ENCODE measurements around the gene C16orf89. TPM values are rescaled to one million over a fixed set of nuclear protein-coding genes. Genes with fewer than 3 reads are reported as not detected.

Gene C16orf89
- total RNA-seq, 1 donor from 2014 or later = not detected

GRCh38 chr16:5002699-5003143, 63.0 kb downstream of the C16orf89 start:
- TF ChIP-seq CTCF (IDR thresholded peaks at IDR 0.05; ENCODE audit: insufficient read depth, low read length, severe bottlenecking) = no peak
- H3K4me3 ChIP-seq (ENCODE audit: low read depth, low read length) = no peak overlapping the region
- DNase-seq (ENCODE audit: low read depth) (no peak), FAIRE-seq (no peak)
- H3K36me3 ChIP-seq (ENCODE audit: control insufficient read depth, insufficient read depth, low read length) = no peaks in the 10 kb centered on the region
- H3K27me3 ChIP-seq (ENCODE audit: control insufficient read depth, insufficient read depth, low read length) = no peaks in the 10 kb centered on the region

GRCh38 chr16:5001986-5002385, 63.8 kb downstream of the C16orf89 start:
- H3K4me3 ChIP-seq (ENCODE audit: low read depth, low read length) = no peak overlapping the region
- no peak for TF ChIP-seq CTCF (IDR thresholded peaks at IDR 0.05; ENCODE audit: insufficient read depth, low read length, severe bottlenecking)
- no peak for FAIRE-seq
- DNase-seq (ENCODE audit: low read depth) = no peak
- no peaks in the 10 kb centered on the region for H3K36me3 ChIP-seq (ENCODE audit: control insufficient read depth, insufficient read depth, low read length)
- H3K27me3 ChIP-seq (ENCODE audit: control insufficient read depth, insufficient read depth, low read length) = no peaks in the 10 kb centered on the region

- Histone ChIP-seq H3K36me3 (ENCODE audit: control insufficient read depth, insufficient read depth, low read length) (no peaks in the 10 kb centered on the region), H3K4me3 (ENCODE audit: low read depth, low read length) (no peak overlapping the region), H3K27me3 (ENCODE audit: control insufficient read depth, insufficient read depth, low read length) (no peaks in the 10 kb centered on the region)
- TF ChIP-seq CTCF (IDR thresholded peaks at IDR 0.05; ENCODE audit: insufficient read depth, low read length, severe bottlenecking) = no peak
- no peak for FAIRE-seq
- DNase-seq (ENCODE audit: low read depth) = no peak
These were observed 64.2 kb downstream of the C16orf89 start for GRCh38 chr16:5001571-5001970.

GRCh38 chr16:5000573-5001001, 65.2 kb downstream of the C16orf89 start:
- no peak overlapping the region for H3K4me3 ChIP-seq (ENCODE audit: low read depth, low read length)
- no peak for FAIRE-seq
- DNase-seq (ENCODE audit: low read depth) = no peak
- no peaks in the 10 kb centered on the region for H3K27me3 ChIP-seq (ENCODE audit: control insufficient read depth, insufficient read depth, low read length)
- no peak for TF ChIP-seq CTCF (IDR thresholded peaks at IDR 0.05; ENCODE audit: insufficient read depth, low read length, severe bottlenecking)
- no peaks in the 10 kb centered on the region for H3K36me3 ChIP-seq (ENCODE audit: control insufficient read depth, insufficient read depth, low read length)

- no peaks in the 10 kb centered on the region for H3K27me3 ChIP-seq (ENCODE audit: control insufficient read depth, insufficient read depth, low read length)
These were observed 70.9 kb downstream of the C16orf89 start for GRCh38 chr16:4994719-4995434.

More at GRCh38 chr16:4994719-4995434, 70.9 kb downstream of the C16orf89 start:
- DNase-seq (ENCODE audit: low read depth) (no peak), FAIRE-seq (no peak)
- no peak for TF ChIP-seq CTCF (IDR thresholded peaks at IDR 0.05; ENCODE audit: insufficient read depth, low read length, severe bottlenecking)
- Histone ChIP-seq H3K4me3 (ENCODE audit: low read depth, low read length) (no peak overlapping the region), H3K36me3 (ENCODE audit: control insufficient read depth, insufficient read depth, low read length) (no peaks in the 10 kb centered on the region)

Other genes with a start within 250 kb of the C16orf89 start
- 31.1 and 35.5 TPM in 2 replicates for gene GLYR1, start 218.7 kb downstream of the C16orf89 start, total RNA-seq
- 17.6 and 21.8 TPM in 2 replicates for gene UBN1, start 218.5 kb downstream of the C16orf89 start, total RNA-seq
- 184 and 378 TPM in 2 replicates for gene PPL, start 128.8 kb downstream of the C16orf89 start, total RNA-seq
- under 0.01 and 0.13 TPM in 2 replicates for gene SEC14L5, start 107.6 kb downstream of the C16orf89 start, total RNA-seq
- 9.2 and 9.7 TPM in 2 replicates for gene NAGPA, start 32.0 kb downstream of the C16orf89 start, total RNA-seq
- gene ALG1, start 5.9 kb upstream of the C16orf89 start, total RNA-seq = 16.4 and 20.5 TPM in 2 replicates
- 12.3 and 16.6 TPM in 2 replicates for gene EEF2KMT, start 31.8 kb upstream of the C16orf89 start, total RNA-seq

Data from bronchial epithelial cell (primary cell).